Measurements from ENCODE around the gene AMER2.

DNA sequence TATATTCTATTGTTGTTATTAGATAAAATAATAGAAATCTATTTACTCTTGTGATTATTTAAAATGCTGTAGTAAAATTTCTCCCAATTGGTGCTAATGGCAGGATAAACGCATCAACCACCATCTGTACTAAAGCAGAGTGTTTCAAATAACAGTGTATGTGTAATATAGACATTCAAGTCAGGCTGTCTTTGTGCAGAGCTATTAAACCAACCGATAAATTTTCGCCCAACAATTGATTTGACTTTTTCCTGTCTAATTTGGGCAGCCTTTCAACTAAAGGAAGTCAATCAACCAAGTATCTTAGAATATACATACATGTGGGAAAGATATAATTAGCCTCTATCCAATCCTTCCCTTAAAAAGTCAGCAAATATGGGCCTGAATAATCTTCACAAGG is 5.8 kb downstream of the AMER2 start:
- no peak for TF ChIP-seq EZH2 (IDR thresholded peaks at IDR 0.05; ENCODE audit: low read length)
- TF ChIP-seq, protein P1, sequence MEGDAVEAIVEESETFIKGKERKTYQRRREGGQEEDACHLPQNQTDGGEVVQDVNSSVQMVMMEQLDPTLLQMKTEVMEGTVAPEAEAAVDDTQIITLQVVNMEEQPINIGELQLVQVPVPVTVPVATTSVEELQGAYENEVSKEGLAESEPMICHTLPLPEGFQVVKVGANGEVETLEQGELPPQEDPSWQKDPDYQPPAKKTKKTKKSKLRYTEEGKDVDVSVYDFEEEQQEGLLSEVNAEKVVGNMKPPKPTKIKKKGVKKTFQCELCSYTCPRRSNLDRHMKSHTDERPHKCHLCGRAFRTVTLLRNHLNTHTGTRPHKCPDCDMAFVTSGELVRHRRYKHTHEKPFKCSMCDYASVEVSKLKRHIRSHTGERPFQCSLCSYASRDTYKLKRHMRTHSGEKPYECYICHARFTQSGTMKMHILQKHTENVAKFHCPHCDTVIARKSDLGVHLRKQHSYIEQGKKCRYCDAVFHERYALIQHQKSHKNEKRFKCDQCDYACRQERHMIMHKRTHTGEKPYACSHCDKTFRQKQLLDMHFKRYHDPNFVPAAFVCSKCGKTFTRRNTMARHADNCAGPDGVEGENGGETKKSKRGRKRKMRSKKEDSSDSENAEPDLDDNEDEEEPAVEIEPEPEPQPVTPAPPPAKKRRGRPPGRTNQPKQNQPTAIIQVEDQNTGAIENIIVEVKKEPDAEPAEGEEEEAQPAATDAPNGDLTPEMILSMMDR (optimal IDR thresholded peaks at IDR 0.05 in 1 of 3, IDR thresholded peaks at IDR 0.05 in 1 of 3, conservative IDR thresholded peaks at IDR 0.05 in 1 of 3; ENCODE audit: extremely low read depth in 1 of 3, insufficient read depth in 2 of 3, low read length in 3 of 3) = no peak

Measured in keratinocyte (primary cell).